ENCODE data around the gene TRIM71. TPM values are rescaled to one million over a fixed set of nuclear protein-coding genes. Genes with fewer than 3 reads are reported as not detected.

Gene TRIM71
- total and polyA plus RNA-seq, 2 of the 13 experiments (the other 11 are each of a cell fraction or from before 2014, with no cell fraction given), result 21.7 to 76.9 TPM

- TF ChIP-seq ZBTB42 (CRISPR knock-in tag; IDR thresholded peaks at IDR 0.05), result no peak
- no peak for TF ChIP-seq ZNF777 (CRISPR knock-in tag; IDR thresholded peaks at IDR 0.05)
- TF ChIP-seq SCMH1 (CRISPR knock-in tag; IDR thresholded peaks at IDR 0.05; ENCODE audit: borderline replicate concordance), result no peak
- TF ChIP-seq ZNF550 (CRISPR knock-in tag; IDR thresholded peaks at IDR 0.05; ENCODE audit: borderline replicate concordance), result no peak
- TF ChIP-seq ZNF557 (CRISPR knock-in tag; IDR thresholded peaks at IDR 0.05), result peak; percentile 56; the same call in 1 of the 2 replicates
- no peak for TF ChIP-seq RNF2 (conservative IDR thresholded peaks at IDR 0.05; ENCODE audit: low read depth)
- TF ChIP-seq, protein P1, sequence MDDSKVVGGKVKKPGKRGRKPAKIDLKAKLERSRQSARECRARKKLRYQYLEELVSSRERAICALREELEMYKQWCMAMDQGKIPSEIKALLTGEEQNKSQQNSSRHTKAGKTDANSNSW (CRISPR knock-in tag; IDR thresholded peaks at IDR 0.05; ENCODE audit: borderline replicate concordance), result no peak
- TF ChIP-seq, protein P2, sequence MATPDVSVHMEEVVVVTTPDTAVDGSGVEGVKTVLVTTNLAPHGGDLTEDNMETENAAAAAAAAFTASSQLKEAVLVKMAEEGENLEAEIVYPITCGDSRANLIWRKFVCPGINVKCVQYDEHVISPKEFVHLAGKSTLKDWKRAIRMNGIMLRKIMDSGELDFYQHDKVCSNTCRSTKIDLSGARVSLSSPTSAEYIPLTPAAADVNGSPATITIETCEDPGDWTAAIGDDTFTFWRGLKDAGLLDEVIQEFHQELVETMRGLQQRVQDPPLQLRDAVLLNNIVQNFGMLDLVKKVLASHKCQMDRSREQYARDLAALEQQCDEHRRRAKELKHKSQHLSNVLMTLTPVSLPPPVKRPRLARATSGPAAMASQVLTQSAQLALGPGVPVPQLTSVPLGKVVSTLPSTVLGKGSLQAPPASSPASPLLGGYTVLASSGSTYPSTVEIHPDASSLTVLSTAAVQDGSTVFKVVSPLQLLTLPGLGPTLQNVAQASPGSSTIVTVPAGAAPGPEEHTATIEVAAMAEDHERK (CRISPR knock-in tag; IDR thresholded peaks at IDR 0.05; ENCODE audit: low read depth), result no peak
- TF ChIP-seq SMAD9 (CRISPR knock-in tag; IDR thresholded peaks at IDR 0.05), result no peak
- TF ChIP-seq POGZ (CRISPR knock-in tag; IDR thresholded peaks at IDR 0.05), result no peak; the same call in none of the 2 replicates
- no peak for TF ChIP-seq NFYB (CRISPR knock-in tag; IDR thresholded peaks at IDR 0.05)
- TF ChIP-seq, protein P3, sequence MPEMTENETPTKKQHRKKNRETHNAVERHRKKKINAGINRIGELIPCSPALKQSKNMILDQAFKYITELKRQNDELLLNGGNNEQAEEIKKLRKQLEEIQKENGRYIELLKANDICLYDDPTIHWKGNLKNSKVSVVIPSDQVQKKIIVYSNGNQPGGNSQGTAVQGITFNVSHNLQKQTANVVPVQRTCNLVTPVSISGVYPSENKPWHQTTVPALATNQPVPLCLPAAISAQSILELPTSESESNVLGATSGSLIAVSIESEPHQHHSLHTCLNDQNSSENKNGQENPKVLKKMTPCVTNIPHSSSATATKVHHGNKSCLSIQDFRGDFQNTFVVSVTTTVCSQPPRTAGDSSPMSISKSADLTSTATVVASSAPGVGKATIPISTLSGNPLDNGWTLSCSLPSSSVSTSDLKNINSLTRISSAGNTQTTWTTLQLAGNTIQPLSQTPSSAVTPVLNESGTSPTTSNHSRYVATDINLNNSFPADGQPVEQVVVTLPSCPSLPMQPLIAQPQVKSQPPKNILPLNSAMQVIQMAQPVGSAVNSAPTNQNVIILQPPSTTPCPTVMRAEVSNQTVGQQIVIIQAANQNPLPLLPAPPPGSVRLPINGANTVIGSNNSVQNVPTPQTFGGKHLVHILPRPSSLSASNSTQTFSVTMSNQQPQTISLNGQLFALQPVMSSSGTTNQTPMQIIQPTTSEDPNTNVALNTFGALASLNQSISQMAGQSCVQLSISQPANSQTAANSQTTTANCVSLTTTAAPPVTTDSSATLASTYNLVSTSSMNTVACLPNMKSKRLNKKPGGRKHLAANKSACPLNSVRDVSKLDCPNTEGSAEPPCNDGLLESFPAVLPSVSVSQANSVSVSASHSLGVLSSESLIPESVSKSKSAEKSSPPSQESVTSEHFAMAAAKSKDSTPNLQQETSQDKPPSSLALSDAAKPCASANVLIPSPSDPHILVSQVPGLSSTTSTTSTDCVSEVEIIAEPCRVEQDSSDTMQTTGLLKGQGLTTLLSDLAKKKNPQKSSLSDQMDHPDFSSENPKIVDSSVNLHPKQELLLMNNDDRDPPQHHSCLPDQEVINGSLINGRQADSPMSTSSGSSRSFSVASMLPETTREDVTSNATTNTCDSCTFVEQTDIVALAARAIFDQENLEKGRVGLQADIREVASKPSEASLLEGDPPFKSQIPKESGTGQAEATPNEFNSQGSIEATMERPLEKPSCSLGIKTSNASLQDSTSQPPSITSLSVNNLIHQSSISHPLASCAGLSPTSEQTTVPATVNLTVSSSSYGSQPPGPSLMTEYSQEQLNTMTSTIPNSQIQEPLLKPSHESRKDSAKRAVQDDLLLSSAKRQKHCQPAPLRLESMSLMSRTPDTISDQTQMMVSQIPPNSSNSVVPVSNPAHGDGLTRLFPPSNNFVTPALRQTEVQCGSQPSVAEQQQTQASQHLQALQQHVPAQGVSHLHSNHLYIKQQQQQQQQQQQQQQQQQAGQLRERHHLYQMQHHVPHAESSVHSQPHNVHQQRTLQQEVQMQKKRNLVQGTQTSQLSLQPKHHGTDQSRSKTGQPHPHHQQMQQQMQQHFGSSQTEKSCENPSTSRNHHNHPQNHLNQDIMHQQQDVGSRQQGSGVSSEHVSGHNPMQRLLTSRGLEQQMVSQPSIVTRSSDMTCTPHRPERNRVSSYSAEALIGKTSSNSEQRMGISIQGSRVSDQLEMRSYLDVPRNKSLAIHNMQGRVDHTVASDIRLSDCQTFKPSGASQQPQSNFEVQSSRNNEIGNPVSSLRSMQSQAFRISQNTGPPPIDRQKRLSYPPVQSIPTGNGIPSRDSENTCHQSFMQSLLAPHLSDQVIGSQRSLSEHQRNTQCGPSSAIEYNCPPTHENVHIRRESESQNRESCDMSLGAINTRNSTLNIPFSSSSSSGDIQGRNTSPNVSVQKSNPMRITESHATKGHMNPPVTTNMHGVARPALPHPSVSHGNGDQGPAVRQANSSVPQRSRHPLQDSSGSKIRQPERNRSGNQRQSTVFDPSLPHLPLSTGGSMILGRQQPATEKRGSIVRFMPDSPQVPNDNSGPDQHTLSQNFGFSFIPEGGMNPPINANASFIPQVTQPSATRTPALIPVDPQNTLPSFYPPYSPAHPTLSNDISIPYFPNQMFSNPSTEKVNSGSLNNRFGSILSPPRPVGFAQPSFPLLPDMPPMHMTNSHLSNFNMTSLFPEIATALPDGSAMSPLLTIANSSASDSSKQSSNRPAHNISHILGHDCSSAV (CRISPR knock-in tag; IDR thresholded peaks at IDR 0.05; ENCODE audit: borderline replicate concordance), result no peak
- TF ChIP-seq SOX6 (IDR thresholded peaks at IDR 0.05), result no peak
- TF ChIP-seq SOX6 (CRISPR knock-in tag; IDR thresholded peaks at IDR 0.05), result peak; percentile 71
- TF ChIP-seq, protein P4, sequence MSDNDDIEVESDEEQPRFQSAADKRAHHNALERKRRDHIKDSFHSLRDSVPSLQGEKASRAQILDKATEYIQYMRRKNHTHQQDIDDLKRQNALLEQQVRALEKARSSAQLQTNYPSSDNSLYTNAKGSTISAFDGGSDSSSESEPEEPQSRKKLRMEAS (IDR thresholded peaks at IDR 0.05), result no peak; the same call in 1 of the 2 replicates
- no peak for TF ChIP-seq NPAS2 (CRISPR knock-in tag; IDR thresholded peaks at IDR 0.05; ENCODE audit: borderline replicate concordance)
- TF ChIP-seq MAZ (IDR thresholded peaks at IDR 0.05; ENCODE audit: borderline replicate concordance, low read depth, low read length), result peak; percentile 23; the same call in 1 of the 2 replicates
- peak; percentile 85 for TF ChIP-seq MAZ (CRISPR knock-in tag; IDR thresholded peaks at IDR 0.05; ENCODE audit: low read depth)
- TF ChIP-seq PHB2 (IDR thresholded peaks at IDR 0.05; ENCODE audit: partially characterized antibody), result no peak
- no peak for TF ChIP-seq MIER2 (CRISPR knock-in tag; IDR thresholded peaks at IDR 0.05)
- TF ChIP-seq SNAI1 (CRISPR knock-in tag; IDR thresholded peaks at IDR 0.05; ENCODE audit: borderline replicate concordance), result peak; percentile 71; the same call in 1 of the 2 replicates
Observed at GRCh38 chr3:32816439-32817256, 1.1 kb upstream of the TRIM71 start (continued).

All from HepG2 (cell line).